Subcutaneous preadipocyte (primary cell): ENCODE measurements around the gene STUM. TPM values are rescaled to one million over a fixed set of nuclear protein-coding genes. Genes with fewer than 3 reads are reported as not detected.

ENCODE experiments used
- total RNA-seq: library from RNA; depleted of rRNA; stranded (reverse); fragments of >200 nt; gene quantifications from 2 replicates; pipeline ENCODE4 v1.2.3, GENCODE V29; 2012

STUM gene, protein sequence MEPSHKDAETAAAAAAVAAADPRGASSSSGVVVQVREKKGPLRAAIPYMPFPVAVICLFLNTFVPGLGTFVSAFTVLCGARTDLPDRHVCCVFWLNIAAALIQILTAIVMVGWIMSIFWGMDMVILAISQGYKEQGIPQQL
- under 0.01 and 0.37 TPM in 2 replicates for total RNA-seq

DNA sequence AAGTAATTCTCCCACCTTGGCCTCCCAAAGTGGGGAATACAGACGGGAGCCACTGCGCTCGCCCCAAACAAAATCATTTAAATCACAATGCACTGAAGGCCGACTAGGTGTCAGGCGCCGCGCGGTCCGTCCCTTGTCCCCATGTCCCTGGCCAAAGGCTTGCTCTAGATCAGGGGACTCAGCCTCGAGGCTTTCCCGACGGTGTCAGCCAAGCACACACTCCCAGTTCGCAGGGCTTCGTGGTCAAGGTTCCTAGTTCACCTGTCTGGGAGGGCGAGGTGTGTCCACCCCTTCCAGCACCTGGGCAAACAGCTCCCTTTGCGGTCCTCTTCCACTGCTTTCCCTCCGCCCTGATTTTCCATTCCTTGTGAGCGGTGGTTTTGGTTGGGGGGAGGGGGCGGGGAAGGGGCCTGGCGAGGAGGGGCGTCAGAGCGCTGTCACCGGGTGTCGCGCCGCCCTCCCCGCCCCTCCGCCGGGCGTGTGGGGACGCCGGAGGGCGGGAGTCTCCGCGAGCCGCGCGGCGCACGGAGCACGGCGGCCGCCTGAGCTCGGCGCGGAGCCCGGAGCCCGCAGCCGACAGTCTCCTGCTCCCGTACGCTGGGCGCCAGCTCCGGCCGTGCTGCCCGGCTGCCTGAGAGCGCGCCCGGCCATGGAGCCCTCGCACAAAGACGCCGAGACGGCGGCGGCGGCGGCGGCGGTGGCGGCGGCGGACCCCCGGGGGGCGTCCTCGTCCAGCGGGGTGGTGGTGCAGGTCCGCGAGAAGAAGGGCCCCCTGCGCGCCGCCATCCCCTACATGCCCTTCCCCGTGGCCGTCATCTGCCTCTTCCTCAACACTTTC, at the start of gene STUM:
TSS of gene STUM (plus strand) at position 509 of the 838 bp plus-strand sequence. CDS start at position 650, 141 bp downstream.

Other genes starting within 250 kb of the STUM start
- 5.1 and 7.8 TPM in 2 replicates for gene LIN9, start 239.6 kb upstream of the STUM start, total RNA-seq
- 62.8 and 90.9 TPM in 2 replicates for gene PARP1, start 140.7 kb upstream of the STUM start, total RNA-seq
- gene ITPKB, start 190.5 kb downstream of the STUM start, total RNA-seq, result 6.8 and 7.7 TPM in 2 replicates